ENCODE measurements around the gene DGCR2.
"Not testable (repeated sequence)": the region's sequence is repeated elsewhere in the genome, so short reads cannot be mapped to it uniquely, and the experiment has no call there.

The DGCR2 gene

GRCh38 chr22:19122143-19122751 lies at the start of gene DGCR2:
Gene DGCR2, minus strand, starts transcription at chr22:19122412. Its CDS starts 206 bp downstream, at chr22:19122206.
- FAIRE-seq = no peak
- peak; percentile 78 for DNase-seq (ENCODE audit: low spot score)

GRCh38 chr22:19169947-19170318 lies 47.7 kb upstream of the DGCR2 start:
- DNase-seq (ENCODE audit: low spot score) (no peak), FAIRE-seq (no peak)

GRCh38 chr22:19169002-19169946 lies 47.1 kb upstream of the DGCR2 start:
- no peak for DNase-seq (ENCODE audit: low spot score)
- FAIRE-seq = no peak

GRCh38 chr22:19168088-19168890 lies 46.1 kb upstream of the DGCR2 start:
- FAIRE-seq = no peak

GRCh38 chr22:19167106-19167869 lies 45.1 kb upstream of the DGCR2 start:
- FAIRE-seq (no peak), DNase-seq (ENCODE audit: low spot score) (no peak)

More at GRCh38 chr22:19168088-19168890, 46.1 kb upstream of the DGCR2 start:
- DNase-seq (ENCODE audit: low spot score) = no peak

- FAIRE-seq (no peak), DNase-seq (ENCODE audit: low spot score) (no peak)
Observed at GRCh38 chr22:19166421-19166820, 44.2 kb upstream of the DGCR2 start.

- DNase-seq (ENCODE audit: low spot score) = no peak
- no peak for FAIRE-seq
Observed at GRCh38 chr22:19164425-19164824, 42.2 kb upstream of the DGCR2 start.

- not testable (repeated sequence) for FAIRE-seq
Observed at GRCh38 chr22:19158649-19159048, 36.4 kb upstream of the DGCR2 start.

GRCh38 chr22:19156109-19156508 lies 33.9 kb upstream of the DGCR2 start:
- FAIRE-seq; DNase-seq (ENCODE audit: low spot score): not testable (repeated sequence)

More at GRCh38 chr22:19158649-19159048, 36.4 kb upstream of the DGCR2 start:
- not testable (repeated sequence) for DNase-seq (ENCODE audit: low spot score)

- FAIRE-seq (no peak), DNase-seq (ENCODE audit: low spot score) (no peak)
Observed at GRCh38 chr22:19152942-19153883, 31.0 kb upstream of the DGCR2 start.

- DNase-seq (ENCODE audit: low spot score) (no peak), FAIRE-seq (no peak)
Observed at GRCh38 chr22:19151329-19152191, 29.3 kb upstream of the DGCR2 start.

GRCh38 chr22:19150482-19151328 lies 28.5 kb upstream of the DGCR2 start:
- DNase-seq (ENCODE audit: low spot score) (no peak), FAIRE-seq (no peak)

- FAIRE-seq (no peak), DNase-seq (ENCODE audit: low spot score) (no peak)
Observed at GRCh38 chr22:19149991-19150390, 27.8 kb upstream of the DGCR2 start, which contains the start of gene GSC2. Gene GSC2, minus strand, starts transcription at chr22:19150292. Its CDS starts 9 bp downstream, at chr22:19150283.

GRCh38 chr22:19149047-19149883 lies 27.1 kb upstream of the DGCR2 start:
- FAIRE-seq = no peak
- no peak for DNase-seq (ENCODE audit: low spot score)

- DNase-seq (ENCODE audit: low spot score) (no peak), FAIRE-seq (no peak)
Observed at GRCh38 chr22:19148417-19149046, 26.3 kb upstream of the DGCR2 start.

- no peak for DNase-seq (ENCODE audit: low spot score)
- FAIRE-seq = no peak
Observed at GRCh38 chr22:19147195-19147780, 25.1 kb upstream of the DGCR2 start.

All from RCC 7860 (cell line).